ENCODE results near the gene TRAPPC2B. TPM values are rescaled to one million over a fixed set of nuclear protein-coding genes. Genes with fewer than 3 reads are reported as not detected.

Gene TRAPPC2B
- total and polyA plus RNA-seq, 2 of the 13 experiments (the other 11 are each of a cell fraction or from before 2014, with no cell fraction given): 13.3 to 17.7 TPM

GRCh38 chr19:57389730-57390598, 26.6 kb downstream of the TRAPPC2B start, which contains the start of gene ZNF548 (continued):
- TF ChIP-seq TFDP2 (CRISPR knock-in tag; IDR thresholded peaks at IDR 0.05) (peak; percentile 90), STAG1 (CRISPR knock-in tag; IDR thresholded peaks at IDR 0.05) (no peak), ZNF362 (CRISPR knock-in tag; IDR thresholded peaks at IDR 0.05; ENCODE audit: borderline replicate concordance) (no peak), ZFX (CRISPR knock-in tag; IDR thresholded peaks at IDR 0.05; ENCODE audit: low read depth) (peak; percentile 93), ZNF691 (CRISPR knock-in tag; IDR thresholded peaks at IDR 0.05; ENCODE audit: borderline replicate concordance, low read depth) (no peak; the same call in 1 of the 2 replicates), ZNF274 (CRISPR knock-in tag; IDR thresholded peaks at IDR 0.05) (no peak), KLF13 (CRISPR knock-in tag; IDR thresholded peaks at IDR 0.05) (no peak), SALL2 (CRISPR knock-in tag; IDR thresholded peaks at IDR 0.05) (no peak; the same call in 1 of the 2 replicates), ZNF776 (CRISPR knock-in tag; IDR thresholded peaks at IDR 0.05) (no peak), ISL2 (CRISPR knock-in tag; IDR thresholded peaks at IDR 0.05) (no peak; the same call in 1 of the 2 replicates), ZNF775 (CRISPR knock-in tag; IDR thresholded peaks at IDR 0.05; ENCODE audit: borderline replicate concordance) (no peak), KLF6 (CRISPR knock-in tag; IDR thresholded peaks at IDR 0.05) (no peak; the same call in 1 of the 2 replicates), KAT7 (CRISPR knock-in tag; IDR thresholded peaks at IDR 0.05; ENCODE audit: borderline replicate concordance) (no peak), SATB2 (CRISPR knock-in tag; IDR thresholded peaks at IDR 0.05) (0 out of 2 replicates have a peak, but pooled peaks have one; percentile 26), MIER3 (CRISPR knock-in tag; IDR thresholded peaks at IDR 0.05; ENCODE audit: borderline replicate concordance) (peak; percentile 94), MXI1 (IDR thresholded peaks at IDR 0.05; ENCODE audit: borderline replicate concordance, low read depth, low read length) (peak; percentile 70; the same call in 1 of the 3 replicates), HDAC1 (CRISPR knock-in tag; IDR thresholded peaks at IDR 0.05) (peak; percentile 63), PAX8 (CRISPR knock-in tag; IDR thresholded peaks at IDR 0.05; ENCODE audit: borderline replicate concordance) (no peak)
- TF ChIP-seq, protein P1, sequence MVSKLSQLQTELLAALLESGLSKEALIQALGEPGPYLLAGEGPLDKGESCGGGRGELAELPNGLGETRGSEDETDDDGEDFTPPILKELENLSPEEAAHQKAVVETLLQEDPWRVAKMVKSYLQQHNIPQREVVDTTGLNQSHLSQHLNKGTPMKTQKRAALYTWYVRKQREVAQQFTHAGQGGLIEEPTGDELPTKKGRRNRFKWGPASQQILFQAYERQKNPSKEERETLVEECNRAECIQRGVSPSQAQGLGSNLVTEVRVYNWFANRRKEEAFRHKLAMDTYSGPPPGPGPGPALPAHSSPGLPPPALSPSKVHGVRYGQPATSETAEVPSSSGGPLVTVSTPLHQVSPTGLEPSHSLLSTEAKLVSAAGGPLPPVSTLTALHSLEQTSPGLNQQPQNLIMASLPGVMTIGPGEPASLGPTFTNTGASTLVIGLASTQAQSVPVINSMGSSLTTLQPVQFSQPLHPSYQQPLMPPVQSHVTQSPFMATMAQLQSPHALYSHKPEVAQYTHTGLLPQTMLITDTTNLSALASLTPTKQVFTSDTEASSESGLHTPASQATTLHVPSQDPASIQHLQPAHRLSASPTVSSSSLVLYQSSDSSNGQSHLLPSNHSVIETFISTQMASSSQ (IDR thresholded peaks at IDR 0.05; ENCODE audit: low read depth): no peak
- TF ChIP-seq, protein P1 (CRISPR knock-in tag; IDR thresholded peaks at IDR 0.05; ENCODE audit: borderline replicate concordance): 0 out of 2 replicates have a peak, but pooled peaks have one; percentile 14
- TF ChIP-seq, protein P2, sequence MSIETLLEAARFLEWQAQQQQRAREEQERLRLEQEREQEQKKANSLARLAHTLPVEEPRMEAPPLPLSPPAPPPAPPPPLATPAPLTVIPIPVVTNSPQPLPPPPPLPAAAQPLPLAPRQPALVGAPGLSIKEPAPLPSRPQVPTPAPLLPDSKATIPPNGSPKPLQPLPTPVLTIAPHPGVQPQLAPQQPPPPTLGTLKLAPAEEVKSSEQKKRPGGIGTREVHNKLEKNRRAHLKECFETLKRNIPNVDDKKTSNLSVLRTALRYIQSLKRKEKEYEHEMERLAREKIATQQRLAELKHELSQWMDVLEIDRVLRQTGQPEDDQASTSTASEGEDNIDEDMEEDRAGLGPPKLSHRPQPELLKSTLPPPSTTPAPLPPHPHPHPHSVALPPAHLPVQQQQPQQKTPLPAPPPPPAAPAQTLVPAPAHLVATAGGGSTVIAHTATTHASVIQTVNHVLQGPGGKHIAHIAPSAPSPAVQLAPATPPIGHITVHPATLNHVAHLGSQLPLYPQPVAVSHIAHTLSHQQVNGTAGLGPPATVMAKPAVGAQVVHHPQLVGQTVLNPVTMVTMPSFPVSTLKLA (IDR thresholded peaks at IDR 0.05): peak; percentile 56
